Endothelial cell of umbilical vein (primary cell): ENCODE measurements around the gene EBLN1. TPM values are rescaled to one million over a fixed set of nuclear protein-coding genes. Genes with fewer than 3 reads are reported as not detected.

ENCODE experiments used
- BruUV-seq: library from RNA; stranded (reverse); fragments of 400-500 nt; replicated peaks from 2 replicates; lab custom pipeline; 2021; lab: Mats Ljungman, UMichigan
- CTCF ChIA-PET: fragments of 300-600, 350-600 bp; sonication (Branson Sonifier 250); formaldehyde crosslinking; loops from one replicate; lab custom pipeline; 2021; ENCODE audit warnings: antibody characterized with exemption, inconsistent platforms; lab: Charles Lee
- POLR2A ChIA-PET: fragments of 300-600, 350-600 bp; sonication (Branson Sonifier 250); formaldehyde crosslinking; loops from one replicate; lab custom pipeline; 2021; ENCODE audit warnings: antibody characterized with exemption, inconsistent platforms; lab: Charles Lee
- DNase-seq: peaks from one replicate; pipeline ENCODE4 v3.0.0-alpha.2; 2011; ENCODE audit warnings: low read depth, low spot score
- FAIRE-seq: peaks from 2 replicates; lab custom pipeline; 2011; peaks lifted over from hg19 to GRCh38; lab: Jason Lieb, UNC
- H2AFZ ChIP-seq: 2 replicates; pipeline ENCODE4 v1.6.0; 2012; ENCODE audit warnings: low read depth, low read length, control low read depth, inconsistent platforms
- H3K27ac ChIP-seq: 2 replicates; pipeline ENCODE4 v1.5.1; 2011; ENCODE audit warnings: low read depth, mild to moderate bottlenecking, control low read depth, low read length, moderate library complexity; ENCODE audit not compliant: insufficient read depth
- H3K27me3 ChIP-seq, 2 experiments: 2 replicates each; pipeline versions ENCODE4 v1.6.0 to v1.6.1; 2011; ENCODE audit warnings: low read length in 2 of 2, mixed read lengths in 1 of 2; ENCODE audit not compliant: control insufficient read depth in 2 of 2, insufficient read depth in 2 of 2
- H3K36me3 ChIP-seq, 2 experiments: 2 replicates in 1 of 2; 3 replicates in 1 of 2; pipeline ENCODE4 v1.5.1; 2011; ENCODE audit warnings: low read length in 2 of 2, mild to moderate bottlenecking in 1 of 2, moderate library complexity in 1 of 2; ENCODE audit not compliant: control insufficient read depth in 2 of 2, insufficient read depth in 2 of 2; ENCODE audit errors: extremely low read depth in 1 of 2
- H3K4me1 ChIP-seq: 3 replicates; pipeline ENCODE4 v1.5.1; 2011; ENCODE audit warnings: mild to moderate bottlenecking, low read length; ENCODE audit not compliant: control insufficient read depth, insufficient read depth; ENCODE audit errors: extremely low read depth
- H3K4me2 ChIP-seq: 2 replicates; pipeline ENCODE4 v1.6.1; 2011; ENCODE audit warnings: low read length, control low read depth, mixed read lengths; ENCODE audit not compliant: insufficient read depth
- H3K4me3 ChIP-seq, 3 experiments: fragments of 200-600 bp in 1 of 3; sonication (generic), shearing (Covaris generic) in 1 of 3; replicated peaks in 1 of 3; 2 replicates each; pipeline ENCODE4 v1.5.1; 2011 to 2016; ENCODE audit warnings: control low read depth in 3 of 3, low read length in 3 of 3, mild to moderate bottlenecking in 2 of 3, inconsistent platforms in 1 of 3, low read depth in 1 of 3, moderate library complexity in 1 of 3; ENCODE audit not compliant: insufficient read depth in 1 of 3
- H3K79me2 ChIP-seq: 2 replicates; pipeline ENCODE4 v1.6.0; 2012; ENCODE audit warnings: low read length, inconsistent platforms; ENCODE audit not compliant: control insufficient read depth, insufficient read depth
- H3K9ac ChIP-seq: replicated peaks from 2 replicates; pipeline ENCODE3; 2011; ENCODE audit warnings: low read length, control low read depth; ENCODE audit not compliant: insufficient read depth; ENCODE audit errors: extremely low read depth
- H3K9me1 ChIP-seq: replicated peaks from 3 replicates; pipeline ENCODE4 v1.6.0; 2011; ENCODE audit warnings: mild to moderate bottlenecking, low read length; ENCODE audit not compliant: control insufficient read depth, insufficient read depth; ENCODE audit errors: extremely low read depth
- H3K9me3 ChIP-seq: replicated peaks from 2 replicates; pipeline ENCODE4 v1.5.1; 2012; ENCODE audit warnings: low read length, inconsistent platforms; ENCODE audit not compliant: control insufficient read depth, insufficient read depth
- H4K20me1 ChIP-seq: replicated peaks from 2 replicates; pipeline ENCODE3; 2011; ENCODE audit warnings: mild to moderate bottlenecking, low read length; ENCODE audit not compliant: control insufficient read depth, insufficient read depth; ENCODE audit errors: extremely low read depth
- EZH2 ChIP-seq: IDR thresholded peaks from 2 replicates; pipeline ENCODE4 v1.6.1; 2012; ENCODE audit warnings: borderline replicate concordance, low read depth, mild to moderate bottlenecking, moderate library complexity, low read length, inconsistent platforms; ENCODE audit not compliant: severe bottlenecking
- FOS ChIP-seq: IDR thresholded peaks from 2 replicates; pipeline ENCODE4 v1.6.1; 2011; ENCODE audit warnings: mild to moderate bottlenecking, low read length, moderate library complexity, borderline replicate concordance; ENCODE audit not compliant: insufficient read depth
- GATA2 ChIP-seq: IDR thresholded peaks from 2 replicates; pipeline ENCODE4 v1.7.0; 2011; ENCODE audit warnings: low read depth, mild to moderate bottlenecking, moderate library complexity, mixed read lengths, low read length; ENCODE audit not compliant: insufficient read length, insufficient read depth
- JUN ChIP-seq: IDR thresholded peaks from 2 replicates; pipeline ENCODE4 v1.6.1; 2011; ENCODE audit warnings: borderline replicate concordance, low read depth; ENCODE audit not compliant: insufficient read length, insufficient read depth
- MYC ChIP-seq: IDR thresholded peaks from one replicate; pipeline ENCODE4 v1.6.1; 2011; ENCODE audit warnings: mild to moderate bottlenecking, low read depth, low read length
- POLR2A ChIP-seq: IDR thresholded peaks from 2 replicates; pipeline ENCODE4 v1.6.1; 2012; ENCODE audit warnings: low read depth, mild to moderate bottlenecking, control low read depth, low read length
- POLR2AphosphoS5 ChIP-seq: IDR thresholded peaks from 2 replicates; pipeline ENCODE4 v1.6.1; 2012; ENCODE audit warnings: low read depth, mild to moderate bottlenecking, control low read depth, low read length, moderate library complexity; ENCODE audit not compliant: insufficient read depth
- dilution Hi-C: fragments of 300-500 bp; cut with MboI; formaldehyde crosslinking; loops from one replicate; pipeline ENCODE4 v1.15.0; 2019; ENCODE audit warnings: low sequenced_read_pairs; ENCODE audit not compliant: extremely low pct_ligation_motif_present
- intact Hi-C: fragments of 100-400 bp; cut with micrococcal nuclease; formaldehyde crosslinking; loops from one replicate; pipeline ENCODE4 v1.10.0; 2022
- polyA plus RNA-seq, 4 experiments: library from polyadenylated mRNA; depleted of rRNA in 3 of 4; stranded (reverse) in 3 of 4; unstranded in 1 of 4; fragments of >200 nt; gene quantifications; 2 replicates each; pipeline versions ENCODE4 v1.2.1 to v1.2.3, GENCODE V29; 2011 to 2012; ENCODE audit warnings: missing spikeins in 1 of 4
- total RNA-seq: library from RNA; stranded (reverse); gene quantifications from 2 replicates; pipeline ENCODE4 v1.2.3, GENCODE V29; 2021
- TF ChIP-seq, protein P1 (sequence below), 2 donors: IDR thresholded peaks; 1 replicate in 1 of 2; 2 replicates in 1 of 2; pipeline ENCODE4 v1.5.1; 2011; ENCODE audit warnings: low read length in 2 of 2, mild to moderate bottlenecking in 2 of 2, moderate library complexity in 2 of 2, control low read depth in 1 of 2, inconsistent platforms in 1 of 2, low read depth in 1 of 2; ENCODE audit not compliant: insufficient read depth in 1 of 2; ENCODE audit errors: extremely low read depth in 1 of 2
- TF ChIP-seq, protein P2 (sequence below): IDR thresholded peaks from 2 replicates; pipeline ENCODE4 v1.6.1; 2011; ENCODE audit not compliant: insufficient read depth, insufficient read length

EBLN1 gene
- total and polyA plus RNA-seq, 2 donors (not counting 3 experiments of a cell fraction or from before 2014, with no cell fraction given) = not detected

DNA sequence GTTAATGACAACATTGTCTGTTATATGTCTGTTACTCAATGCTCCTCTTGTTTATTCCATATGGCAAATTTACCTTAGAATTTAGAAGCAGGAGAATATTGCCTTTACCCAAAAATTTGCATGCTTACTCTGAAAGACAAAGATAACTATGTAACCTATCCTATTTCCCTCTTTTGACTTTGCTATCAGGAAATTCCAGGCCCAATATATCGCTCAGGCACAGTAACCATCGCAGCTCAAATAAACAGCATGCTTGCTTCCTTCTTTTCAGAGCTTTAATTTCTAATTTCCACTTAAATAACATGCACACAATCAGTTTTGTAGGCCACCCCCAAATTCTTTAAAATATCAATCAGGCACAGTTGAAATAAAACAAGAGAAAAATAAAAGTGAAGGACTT, 57.8 kb downstream of the EBLN1 start:
- DNase-seq (no peak), FAIRE-seq (no peak)
- Histone ChIP-seq H3K36me3 (no peaks in the 10 kb centered on the region), H3K9me3 (no peaks in the 10 kb centered on the region), H3K27ac (no peak overlapping the region), H3K4me2 (no peak overlapping the region), H3K79me2 (no peaks in the 10 kb centered on the region), H3K9me1 (no peaks in the 10 kb centered on the region), H4K20me1 (no peaks in the 10 kb centered on the region), H3K4me1 (no peaks in the 10 kb centered on the region), H2AFZ (no peak overlapping the region), H3K4me3 (no peak overlapping the region), H3K27me3 (no peaks in the 10 kb centered on the region), H3K9ac (no peak overlapping the region)
- CTCF ChIA-PET = no interaction called here
- dilution Hi-C loops = no loop called here
- TF ChIP-seq, protein P1, sequence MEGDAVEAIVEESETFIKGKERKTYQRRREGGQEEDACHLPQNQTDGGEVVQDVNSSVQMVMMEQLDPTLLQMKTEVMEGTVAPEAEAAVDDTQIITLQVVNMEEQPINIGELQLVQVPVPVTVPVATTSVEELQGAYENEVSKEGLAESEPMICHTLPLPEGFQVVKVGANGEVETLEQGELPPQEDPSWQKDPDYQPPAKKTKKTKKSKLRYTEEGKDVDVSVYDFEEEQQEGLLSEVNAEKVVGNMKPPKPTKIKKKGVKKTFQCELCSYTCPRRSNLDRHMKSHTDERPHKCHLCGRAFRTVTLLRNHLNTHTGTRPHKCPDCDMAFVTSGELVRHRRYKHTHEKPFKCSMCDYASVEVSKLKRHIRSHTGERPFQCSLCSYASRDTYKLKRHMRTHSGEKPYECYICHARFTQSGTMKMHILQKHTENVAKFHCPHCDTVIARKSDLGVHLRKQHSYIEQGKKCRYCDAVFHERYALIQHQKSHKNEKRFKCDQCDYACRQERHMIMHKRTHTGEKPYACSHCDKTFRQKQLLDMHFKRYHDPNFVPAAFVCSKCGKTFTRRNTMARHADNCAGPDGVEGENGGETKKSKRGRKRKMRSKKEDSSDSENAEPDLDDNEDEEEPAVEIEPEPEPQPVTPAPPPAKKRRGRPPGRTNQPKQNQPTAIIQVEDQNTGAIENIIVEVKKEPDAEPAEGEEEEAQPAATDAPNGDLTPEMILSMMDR (IDR thresholded peaks at IDR 0.05; ENCODE audit: extremely low read depth in 1 of 2, insufficient read depth in 1 of 2, low read depth in 1 of 2, low read length in 2 of 2) = no peak
- TF ChIP-seq FOS = no peak
- TF ChIP-seq POLR2A = no peak
- TF ChIP-seq JUN = no peak
- TF ChIP-seq EZH2 = no peak
- TF ChIP-seq GATA2 = no peak
- TF ChIP-seq, protein P2, sequence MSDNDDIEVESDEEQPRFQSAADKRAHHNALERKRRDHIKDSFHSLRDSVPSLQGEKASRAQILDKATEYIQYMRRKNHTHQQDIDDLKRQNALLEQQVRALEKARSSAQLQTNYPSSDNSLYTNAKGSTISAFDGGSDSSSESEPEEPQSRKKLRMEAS = no peak
- no peak for TF ChIP-seq MYC
- no peak for TF ChIP-seq POLR2AphosphoS5
- BruUV-seq = no TSS peak
- POLR2A ChIA-PET = interaction anchor here (0.6 kb wide), 1 partner anchor 34 kb away, joined by 6 read pairs; no protein-coding TSS in a partner anchor
- intact Hi-C loops = no loop called here
